ENCODE measurements around the gene NDUFS7. TPM values are rescaled to one million over a fixed set of nuclear protein-coding genes. Genes with fewer than 3 reads are reported as not detected.

The NDUFS7 gene
- total RNA-seq, 1 donor from 2014 or later, result 57.3 TPM

DNA sequence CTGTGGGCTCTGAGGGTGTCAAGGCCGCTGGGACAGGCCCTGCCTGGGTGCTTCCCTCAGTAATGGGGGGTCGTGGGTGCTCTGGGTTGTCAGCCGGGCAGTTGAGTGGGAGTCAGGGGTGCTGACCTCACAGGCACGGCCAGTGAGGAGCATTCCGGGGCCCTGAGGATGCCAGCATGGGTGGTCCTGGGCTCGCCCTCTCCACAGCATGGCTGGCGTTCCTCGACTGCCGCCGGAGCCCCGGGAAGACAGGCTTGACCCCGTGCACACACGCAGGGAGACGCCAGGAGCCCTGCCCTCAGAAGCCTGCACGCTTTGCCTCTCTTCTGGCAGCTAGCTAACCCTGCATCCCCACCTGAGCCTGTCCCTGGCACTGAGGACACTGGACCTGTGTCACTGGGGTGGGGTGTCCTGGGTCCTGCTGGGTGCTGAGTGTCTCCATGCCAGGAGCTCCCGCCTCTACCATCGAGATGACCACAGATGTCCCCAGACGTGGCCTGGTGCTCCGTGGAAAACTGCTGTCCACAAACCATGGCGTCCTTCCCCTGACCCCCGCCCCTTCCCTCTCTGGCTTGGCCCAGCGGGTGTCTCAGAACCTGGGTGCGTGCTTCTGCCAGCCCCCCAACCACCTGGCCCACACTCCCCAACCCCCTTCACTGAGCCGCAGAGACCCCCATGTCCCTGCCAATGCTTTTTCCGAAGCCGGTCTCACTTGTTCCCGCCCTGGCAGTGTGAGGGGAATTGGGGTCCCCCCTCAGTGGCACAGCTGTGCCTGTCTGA is 4.4 kb upstream of the NDUFS7 start:
- no peak overlapping the region for H3K27ac Mint-ChIP-seq (ENCODE audit: unreplicated experiment)
- H3K27me3 Mint-ChIP-seq (ENCODE audit: low read depth), result no peaks in the 10 kb centered on the region
- no peak for DNase-seq (ENCODE audit: low spot score)
- H3K4me1 Mint-ChIP-seq (ENCODE audit: low read depth), result peaks cover 21% of the 10 kb centered on the region
- no peaks in the 10 kb centered on the region for H3K9me3 Mint-ChIP-seq (ENCODE audit: low read depth)
- H3K4me3 Mint-ChIP-seq (ENCODE audit: unreplicated experiment), result no peak overlapping the region
- TF ChIP-seq, protein P1, sequence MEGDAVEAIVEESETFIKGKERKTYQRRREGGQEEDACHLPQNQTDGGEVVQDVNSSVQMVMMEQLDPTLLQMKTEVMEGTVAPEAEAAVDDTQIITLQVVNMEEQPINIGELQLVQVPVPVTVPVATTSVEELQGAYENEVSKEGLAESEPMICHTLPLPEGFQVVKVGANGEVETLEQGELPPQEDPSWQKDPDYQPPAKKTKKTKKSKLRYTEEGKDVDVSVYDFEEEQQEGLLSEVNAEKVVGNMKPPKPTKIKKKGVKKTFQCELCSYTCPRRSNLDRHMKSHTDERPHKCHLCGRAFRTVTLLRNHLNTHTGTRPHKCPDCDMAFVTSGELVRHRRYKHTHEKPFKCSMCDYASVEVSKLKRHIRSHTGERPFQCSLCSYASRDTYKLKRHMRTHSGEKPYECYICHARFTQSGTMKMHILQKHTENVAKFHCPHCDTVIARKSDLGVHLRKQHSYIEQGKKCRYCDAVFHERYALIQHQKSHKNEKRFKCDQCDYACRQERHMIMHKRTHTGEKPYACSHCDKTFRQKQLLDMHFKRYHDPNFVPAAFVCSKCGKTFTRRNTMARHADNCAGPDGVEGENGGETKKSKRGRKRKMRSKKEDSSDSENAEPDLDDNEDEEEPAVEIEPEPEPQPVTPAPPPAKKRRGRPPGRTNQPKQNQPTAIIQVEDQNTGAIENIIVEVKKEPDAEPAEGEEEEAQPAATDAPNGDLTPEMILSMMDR (IDR thresholded peaks at IDR 0.05), result no peak
- H3K36me3 Mint-ChIP-seq (ENCODE audit: low read depth), result peaks cover 11% of the 10 kb centered on the region

GRCh38 chr19:1379961-1380489 is 3.7 kb upstream of the NDUFS7 start:
- peaks cover 9% of the 10 kb centered on the region for H3K36me3 Mint-ChIP-seq (ENCODE audit: low read depth)
- H3K4me1 Mint-ChIP-seq (ENCODE audit: low read depth), result peaks cover 24% of the 10 kb centered on the region
- no peak for DNase-seq (ENCODE audit: low spot score)
- no peaks in the 10 kb centered on the region for H3K9me3 Mint-ChIP-seq (ENCODE audit: low read depth)
- H3K27me3 Mint-ChIP-seq (ENCODE audit: low read depth), result no peaks in the 10 kb centered on the region
- TF ChIP-seq, protein P1 (IDR thresholded peaks at IDR 0.05), result no peak
- no peak overlapping the region for H3K27ac Mint-ChIP-seq (ENCODE audit: unreplicated experiment)
- H3K4me3 Mint-ChIP-seq (ENCODE audit: unreplicated experiment), result no peak overlapping the region

- peaks cover 22% of the 10 kb centered on the region for H3K4me1 Mint-ChIP-seq (ENCODE audit: low read depth)
- H3K27ac Mint-ChIP-seq (ENCODE audit: unreplicated experiment), result no peak overlapping the region
- no peaks in the 10 kb centered on the region for H3K27me3 Mint-ChIP-seq (ENCODE audit: low read depth)
- no peaks in the 10 kb centered on the region for H3K9me3 Mint-ChIP-seq (ENCODE audit: low read depth)
- TF ChIP-seq, protein P1 (IDR thresholded peaks at IDR 0.05), result no peak
- peaks cover 2% of the 10 kb centered on the region for H3K36me3 Mint-ChIP-seq (ENCODE audit: low read depth)
- no peak overlapping the region for H3K4me3 Mint-ChIP-seq (ENCODE audit: unreplicated experiment)
- DNase-seq (ENCODE audit: low spot score), result no peak
These were observed 1.5 kb upstream of the NDUFS7 start for GRCh38 chr19:1382250-1382649.

DNA sequence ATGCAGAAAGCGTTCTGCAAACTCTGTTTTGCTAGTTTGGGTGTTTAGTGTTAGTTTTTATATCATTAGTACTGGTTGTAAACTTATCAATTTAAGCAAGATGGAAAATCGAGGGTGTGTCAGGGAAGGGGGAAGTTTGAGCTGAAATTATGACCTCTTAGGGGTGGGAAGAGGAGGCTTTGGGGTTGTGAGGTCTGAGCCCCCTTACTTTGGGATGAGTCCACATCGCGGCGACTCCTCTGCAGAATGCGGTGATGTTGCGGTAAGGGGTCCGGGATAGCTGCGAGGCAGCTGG is 743 bp upstream of the NDUFS7 start:
- H3K4me1 Mint-ChIP-seq (ENCODE audit: low read depth), result peaks cover 22% of the 10 kb centered on the region
- no peak for DNase-seq (ENCODE audit: low spot score)
- H3K4me3 Mint-ChIP-seq (ENCODE audit: unreplicated experiment), result no peak overlapping the region
- TF ChIP-seq, protein P1 (IDR thresholded peaks at IDR 0.05), result no peak
- no peaks in the 10 kb centered on the region for H3K9me3 Mint-ChIP-seq (ENCODE audit: low read depth)
- H3K36me3 Mint-ChIP-seq (ENCODE audit: low read depth), result peaks cover 2% of the 10 kb centered on the region
- no peaks in the 10 kb centered on the region for H3K27me3 Mint-ChIP-seq (ENCODE audit: low read depth)
- H3K27ac Mint-ChIP-seq (ENCODE audit: unreplicated experiment), result peak overlapping the region; percentile 89

GRCh38 chr19:1384085-1384462 is 367 bp downstream of the NDUFS7 start:
- no peaks in the 10 kb centered on the region for H3K9me3 Mint-ChIP-seq (ENCODE audit: low read depth)
- H3K4me3 Mint-ChIP-seq (ENCODE audit: unreplicated experiment), result peak overlapping the region; percentile 79
- peak overlapping the region; percentile 83 for H3K27ac Mint-ChIP-seq (ENCODE audit: unreplicated experiment)
- H3K36me3 Mint-ChIP-seq (ENCODE audit: low read depth), result peaks cover 3% of the 10 kb centered on the region
- no peaks in the 10 kb centered on the region for H3K27me3 Mint-ChIP-seq (ENCODE audit: low read depth)
- no peak for DNase-seq (ENCODE audit: low spot score)
- H3K4me1 Mint-ChIP-seq (ENCODE audit: low read depth), result peaks cover 22% of the 10 kb centered on the region
- TF ChIP-seq, protein P1 (IDR thresholded peaks at IDR 0.05), result no peak
